Endothelial cell of umbilical vein (primary cell): Measurements from ENCODE around the gene PSKH1. TPM values are rescaled to one million over a fixed set of nuclear protein-coding genes. Genes with fewer than 3 reads are reported as not detected.

ENCODE experiments used
- BruUV-seq: library from RNA; stranded (reverse); fragments of 400-500 nt; replicated peaks from 2 replicates; lab custom pipeline; 2021; lab: Mats Ljungman, UMichigan
- CTCF ChIA-PET: fragments of 300-600, 350-600 bp; sonication (Branson Sonifier 250); formaldehyde crosslinking; loops from one replicate; lab custom pipeline; 2021; ENCODE audit warnings: antibody characterized with exemption, inconsistent platforms; lab: Charles Lee
- POLR2A ChIA-PET: fragments of 300-600, 350-600 bp; sonication (Branson Sonifier 250); formaldehyde crosslinking; loops from one replicate; lab custom pipeline; 2021; ENCODE audit warnings: antibody characterized with exemption, inconsistent platforms; lab: Charles Lee
- DNase-seq: peaks from one replicate; pipeline ENCODE4 v3.0.0-alpha.2; 2011; ENCODE audit warnings: low read depth, low spot score
- FAIRE-seq: peaks from 2 replicates; lab custom pipeline; 2011; peaks lifted over from hg19 to GRCh38; lab: Jason Lieb, UNC
- H2AFZ ChIP-seq: 2 replicates; pipeline ENCODE4 v1.6.0; 2012; ENCODE audit warnings: low read depth, low read length, control low read depth, inconsistent platforms
- H3K27ac ChIP-seq: 2 replicates; pipeline ENCODE4 v1.5.1; 2011; ENCODE audit warnings: low read depth, mild to moderate bottlenecking, control low read depth, low read length, moderate library complexity; ENCODE audit not compliant: insufficient read depth
- H3K27me3 ChIP-seq, 2 experiments: 2 replicates each; pipeline versions ENCODE4 v1.6.0 to v1.6.1; 2011; ENCODE audit warnings: low read length in 2 of 2, mixed read lengths in 1 of 2; ENCODE audit not compliant: control insufficient read depth in 2 of 2, insufficient read depth in 2 of 2
- H3K36me3 ChIP-seq, 2 experiments: 2 replicates in 1 of 2; 3 replicates in 1 of 2; pipeline ENCODE4 v1.5.1; 2011; ENCODE audit warnings: low read length in 2 of 2, mild to moderate bottlenecking in 1 of 2, moderate library complexity in 1 of 2; ENCODE audit not compliant: control insufficient read depth in 2 of 2, insufficient read depth in 2 of 2; ENCODE audit errors: extremely low read depth in 1 of 2
- H3K4me1 ChIP-seq: 3 replicates; pipeline ENCODE4 v1.5.1; 2011; ENCODE audit warnings: mild to moderate bottlenecking, low read length; ENCODE audit not compliant: control insufficient read depth, insufficient read depth; ENCODE audit errors: extremely low read depth
- H3K4me2 ChIP-seq: 2 replicates; pipeline ENCODE4 v1.6.1; 2011; ENCODE audit warnings: low read length, control low read depth, mixed read lengths; ENCODE audit not compliant: insufficient read depth
- H3K4me3 ChIP-seq, 3 experiments: fragments of 200-600 bp in 1 of 3; sonication (generic), shearing (Covaris generic) in 1 of 3; replicated peaks in 1 of 3; 2 replicates each; pipeline ENCODE4 v1.5.1; 2011 to 2016; ENCODE audit warnings: control low read depth in 3 of 3, low read length in 3 of 3, mild to moderate bottlenecking in 2 of 3, inconsistent platforms in 1 of 3, low read depth in 1 of 3, moderate library complexity in 1 of 3; ENCODE audit not compliant: insufficient read depth in 1 of 3
- H3K79me2 ChIP-seq: 2 replicates; pipeline ENCODE4 v1.6.0; 2012; ENCODE audit warnings: low read length, inconsistent platforms; ENCODE audit not compliant: control insufficient read depth, insufficient read depth
- H3K9ac ChIP-seq: replicated peaks from 2 replicates; pipeline ENCODE3; 2011; ENCODE audit warnings: low read length, control low read depth; ENCODE audit not compliant: insufficient read depth; ENCODE audit errors: extremely low read depth
- H3K9me1 ChIP-seq: replicated peaks from 3 replicates; pipeline ENCODE4 v1.6.0; 2011; ENCODE audit warnings: mild to moderate bottlenecking, low read length; ENCODE audit not compliant: control insufficient read depth, insufficient read depth; ENCODE audit errors: extremely low read depth
- H3K9me3 ChIP-seq: replicated peaks from 2 replicates; pipeline ENCODE4 v1.5.1; 2012; ENCODE audit warnings: low read length, inconsistent platforms; ENCODE audit not compliant: control insufficient read depth, insufficient read depth
- H4K20me1 ChIP-seq: replicated peaks from 2 replicates; pipeline ENCODE3; 2011; ENCODE audit warnings: mild to moderate bottlenecking, low read length; ENCODE audit not compliant: control insufficient read depth, insufficient read depth; ENCODE audit errors: extremely low read depth
- CTCF ChIP-seq, 2 donors: IDR thresholded peaks; 1 replicate in 1 of 2; 2 replicates in 1 of 2; pipeline ENCODE4 v1.5.1; 2011; ENCODE audit warnings: low read length in 2 of 2, mild to moderate bottlenecking in 2 of 2, moderate library complexity in 2 of 2, control low read depth in 1 of 2, inconsistent platforms in 1 of 2, low read depth in 1 of 2; ENCODE audit not compliant: insufficient read depth in 1 of 2; ENCODE audit errors: extremely low read depth in 1 of 2
- EZH2 ChIP-seq: IDR thresholded peaks from 2 replicates; pipeline ENCODE4 v1.6.1; 2012; ENCODE audit warnings: borderline replicate concordance, low read depth, mild to moderate bottlenecking, moderate library complexity, low read length, inconsistent platforms; ENCODE audit not compliant: severe bottlenecking
- FOS ChIP-seq: IDR thresholded peaks from 2 replicates; pipeline ENCODE4 v1.6.1; 2011; ENCODE audit warnings: mild to moderate bottlenecking, low read length, moderate library complexity, borderline replicate concordance; ENCODE audit not compliant: insufficient read depth
- GATA2 ChIP-seq: IDR thresholded peaks from 2 replicates; pipeline ENCODE4 v1.7.0; 2011; ENCODE audit warnings: low read depth, mild to moderate bottlenecking, moderate library complexity, mixed read lengths, low read length; ENCODE audit not compliant: insufficient read length, insufficient read depth
- JUN ChIP-seq: IDR thresholded peaks from 2 replicates; pipeline ENCODE4 v1.6.1; 2011; ENCODE audit warnings: borderline replicate concordance, low read depth; ENCODE audit not compliant: insufficient read length, insufficient read depth
- MAX ChIP-seq: IDR thresholded peaks from 2 replicates; pipeline ENCODE4 v1.6.1; 2011; ENCODE audit not compliant: insufficient read depth, insufficient read length
- MYC ChIP-seq: IDR thresholded peaks from one replicate; pipeline ENCODE4 v1.6.1; 2011; ENCODE audit warnings: mild to moderate bottlenecking, low read depth, low read length
- POLR2A ChIP-seq: IDR thresholded peaks from 2 replicates; pipeline ENCODE4 v1.6.1; 2012; ENCODE audit warnings: low read depth, mild to moderate bottlenecking, control low read depth, low read length
- POLR2AphosphoS5 ChIP-seq: IDR thresholded peaks from 2 replicates; pipeline ENCODE4 v1.6.1; 2012; ENCODE audit warnings: low read depth, mild to moderate bottlenecking, control low read depth, low read length, moderate library complexity; ENCODE audit not compliant: insufficient read depth
- dilution Hi-C: fragments of 300-500 bp; cut with MboI; formaldehyde crosslinking; loops from one replicate; pipeline ENCODE4 v1.15.0; 2019; ENCODE audit warnings: low sequenced_read_pairs; ENCODE audit not compliant: extremely low pct_ligation_motif_present
- intact Hi-C: fragments of 100-400 bp; cut with micrococcal nuclease; formaldehyde crosslinking; loops from one replicate; pipeline ENCODE4 v1.10.0; 2022
- polyA plus RNA-seq, 4 experiments: library from polyadenylated mRNA; depleted of rRNA in 3 of 4; stranded (reverse) in 3 of 4; unstranded in 1 of 4; fragments of >200 nt; gene quantifications; 2 replicates each; pipeline versions ENCODE4 v1.2.1 to v1.2.3, GENCODE V29; 2011 to 2012; ENCODE audit warnings: missing spikeins in 1 of 4
- total RNA-seq: library from RNA; stranded (reverse); gene quantifications from 2 replicates; pipeline ENCODE4 v1.2.3, GENCODE V29; 2021

The PSKH1 gene
- total and polyA plus RNA-seq, 2 donors (not counting 3 experiments of a cell fraction or from before 2014, with no cell fraction given) = 25.9 to 42.6 TPM

GRCh38 chr16:67932462-67932840, 39.4 kb downstream of the PSKH1 start:
- DNase-seq (no peak), FAIRE-seq (no peak)
- peaks cover 0 to 10% of the 10 kb centered on the region in 2 experiments for H3K36me3 ChIP-seq
- H3K27me3 ChIP-seq = no peaks in the 10 kb centered on the region
- H4K20me1 ChIP-seq = no peaks in the 10 kb centered on the region
- dilution Hi-C loops = no loop called here
- BruUV-seq = no TSS peak
- intact Hi-C loops = no loop called here
- H3K4me1 ChIP-seq = peaks cover 13% of the 10 kb centered on the region
- H3K79me2 ChIP-seq = no peaks in the 10 kb centered on the region
- no peaks in the 10 kb centered on the region for H3K9me3 ChIP-seq
- H2AFZ ChIP-seq = no peak overlapping the region
- H3K4me3 ChIP-seq = no peak overlapping the region
- H3K27ac ChIP-seq = no peak overlapping the region
- no peak overlapping the region for H3K9ac ChIP-seq
- ChIA-PET POLR2A (interaction anchor here (0.8 kb wide), 1 partner anchor 98 kb away, joined by 4 read pairs; no protein-coding TSS in a partner anchor), CTCF (interaction anchor here (0.9 to 5.7 kb wide), 6 partner anchors 10 to 412 kb away, joined by 3 to 42 read pairs (median 6); partner anchors contain the start of gene NRN1L)
- TF ChIP-seq MYC (no peak), FOS (no peak), JUN (no peak), POLR2A (no peak), MAX (no peak), CTCF (IDR thresholded peaks at IDR 0.05; ENCODE audit: extremely low read depth in 1 of 2, insufficient read depth in 1 of 2, low read depth in 1 of 2, low read length in 2 of 2) (no peak), POLR2AphosphoS5 (no peak), GATA2 (no peak), EZH2 (no peak)
- no peaks in the 10 kb centered on the region for H3K9me1 ChIP-seq
- no peak overlapping the region for H3K4me2 ChIP-seq
